Measurements from ENCODE around the gene BIN2. TPM values are rescaled to one million over a fixed set of nuclear protein-coding genes. Genes with fewer than 3 reads are reported as not detected.
"Not testable (repeated sequence)": the region's sequence is repeated elsewhere in the genome, so short reads cannot be mapped to it uniquely, and the experiment has no call there.

The BIN2 gene
- polyA plus RNA-seq, 1 donor from 2014 or later: 93.8 TPM

DNA sequence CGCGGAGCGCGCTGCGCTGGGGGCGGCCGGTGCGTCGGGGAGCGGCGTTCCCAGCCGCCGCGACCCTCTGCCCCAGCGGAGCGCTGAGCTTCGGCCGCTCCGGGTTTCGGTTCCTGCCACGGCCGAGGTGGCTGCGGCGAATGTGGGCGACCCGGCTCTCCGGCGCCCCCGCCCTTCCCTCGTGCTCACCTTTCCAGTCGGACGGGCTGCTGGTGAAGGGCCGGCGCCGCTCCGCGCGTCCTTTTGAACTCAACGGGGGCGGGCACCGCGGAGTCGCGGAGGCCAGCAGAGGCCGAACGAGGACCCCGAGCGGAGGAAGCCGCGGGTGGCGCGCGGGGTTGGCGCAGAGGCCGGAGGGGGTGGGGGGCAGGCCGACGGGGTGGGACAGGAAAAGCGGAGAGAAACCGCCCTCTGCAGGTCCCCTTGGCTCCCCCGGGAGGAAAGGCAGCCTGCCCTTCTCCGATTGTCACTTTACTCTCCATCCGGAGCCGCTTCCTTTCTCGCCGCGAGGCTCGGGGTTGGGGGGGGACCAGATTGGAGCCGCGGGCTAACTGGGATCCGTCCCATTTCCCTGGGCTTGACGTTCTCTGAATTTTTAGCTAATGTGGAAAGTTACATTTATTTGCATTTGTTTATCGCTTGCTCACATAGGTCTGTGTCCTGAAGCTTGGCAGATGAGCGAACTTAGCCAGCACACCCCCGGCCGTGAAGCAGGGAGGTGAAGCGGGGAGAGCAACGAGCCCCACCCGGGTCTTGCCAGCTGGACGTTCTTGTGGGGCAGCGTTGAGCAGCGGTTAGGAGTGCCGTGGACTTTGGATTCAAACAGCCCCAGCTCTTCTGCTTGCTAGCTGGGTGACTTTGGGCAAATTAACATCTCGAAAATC, 53.7 kb downstream of the BIN2 start, which contains the start of gene SMAGP:
TSS of gene SMAGP (minus strand) at position 349 of the 884 bp plus-strand sequence. CDS start 1,137 bp downstream, outside the sequence.
- Mint-ChIP-seq H3K36me3 (peaks cover 7% of the 10 kb centered on the region), H3K4me1 (peaks cover 24 to 31% (median 28%) of the 10 kb centered on the region in 3 donors), H3K27me3 (no peaks in the 10 kb centered on the region), H3K4me3 (peak within 1 kb of the TSS; percentile 93 to 99 (median 96)), H3K9me3 (peaks cover 0 to 2% (median 0%) of the 10 kb centered on the region in 3 donors), H3K27ac (peak within 1 kb of the TSS; percentile 67 to 93 (median 86))

- Mint-ChIP-seq H3K4me3 (peak overlapping the region; percentile 88 to 94 (median 89)), H3K9me3 (peaks cover 0 to 4% (median 0%) of the 10 kb centered on the region in 3 donors), H3K4me1 (peaks cover 28 to 36% (median 33%) of the 10 kb centered on the region in 3 donors), H3K27ac (peak overlapping the region; percentile 67 to 86 (median 85)), H3K27me3 (no peaks in the 10 kb centered on the region), H3K36me3 (peaks cover 11% of the 10 kb centered on the region)
Observed at GRCh38 chr12:51269174-51270066, 54.6 kb downstream of the BIN2 start.

- peaks cover 11% of the 10 kb centered on the region for H3K36me3 Mint-ChIP-seq
- H3K4me3 Mint-ChIP-seq: peak overlapping the region in 2 of 4 donors; percentile 27 to 39
- peak overlapping the region in 2 of 3 donors; percentile 12 to 61 for H3K27ac Mint-ChIP-seq
- peaks cover 27 to 30% (median 27%) of the 10 kb centered on the region in 3 donors for H3K4me1 Mint-ChIP-seq
- peaks cover 0 to 4% (median 0%) of the 10 kb centered on the region in 3 donors for H3K9me3 Mint-ChIP-seq
- H3K27me3 Mint-ChIP-seq: no peaks in the 10 kb centered on the region
Observed at GRCh38 chr12:51265024-51265423, 59.0 kb downstream of the BIN2 start.

GRCh38 chr12:51264297-51264696, 59.7 kb downstream of the BIN2 start:
- Mint-ChIP-seq H3K9me3 (peaks cover 0 to 4% (median 0%) of the 10 kb centered on the region in 3 donors), H3K27me3 (no peaks in the 10 kb centered on the region), H3K36me3 (peaks cover 11% of the 10 kb centered on the region), H3K27ac (no peak overlapping the region), H3K4me1 (peaks cover 26 to 27% (median 26%) of the 10 kb centered on the region in 3 donors), H3K4me3 (peak overlapping the region in 1 of 4 donors; percentile 14)

- Mint-ChIP-seq H3K4me3 (no peak overlapping the region), H3K4me1 (peaks cover 20 to 22% (median 21%) of the 10 kb centered on the region in 3 donors), H3K27ac (peak overlapping the region in 1 of 3 donors; percentile 57), H3K36me3 (peaks cover 11% of the 10 kb centered on the region), H3K27me3 (no peaks in the 10 kb centered on the region), H3K9me3 (peaks cover 0 to 4% (median 0%) of the 10 kb centered on the region in 3 donors)
Observed at GRCh38 chr12:51263341-51263740, 60.6 kb downstream of the BIN2 start.

GRCh38 chr12:51262758-51263177, 61.2 kb downstream of the BIN2 start:
- H3K4me3 Mint-ChIP-seq: no peak overlapping the region
- no peaks in the 10 kb centered on the region for H3K27me3 Mint-ChIP-seq
- peaks cover 0 to 4% (median 0%) of the 10 kb centered on the region in 3 donors for H3K9me3 Mint-ChIP-seq
- peaks cover 11% of the 10 kb centered on the region for H3K36me3 Mint-ChIP-seq
- H3K27ac Mint-ChIP-seq: no peak overlapping the region
- peaks cover 16 to 22% (median 19%) of the 10 kb centered on the region in 3 donors for H3K4me1 Mint-ChIP-seq

GRCh38 chr12:51259600-51259999, 64.4 kb downstream of the BIN2 start:
- peaks cover 10 to 13% (median 13%) of the 10 kb centered on the region in 3 donors for H3K4me1 Mint-ChIP-seq
- H3K36me3 Mint-ChIP-seq, H3K4me3 Mint-ChIP-seq, H3K27ac Mint-ChIP-seq, H3K9me3 Mint-ChIP-seq, H3K27me3 Mint-ChIP-seq: not testable (repeated sequence)

DNA sequence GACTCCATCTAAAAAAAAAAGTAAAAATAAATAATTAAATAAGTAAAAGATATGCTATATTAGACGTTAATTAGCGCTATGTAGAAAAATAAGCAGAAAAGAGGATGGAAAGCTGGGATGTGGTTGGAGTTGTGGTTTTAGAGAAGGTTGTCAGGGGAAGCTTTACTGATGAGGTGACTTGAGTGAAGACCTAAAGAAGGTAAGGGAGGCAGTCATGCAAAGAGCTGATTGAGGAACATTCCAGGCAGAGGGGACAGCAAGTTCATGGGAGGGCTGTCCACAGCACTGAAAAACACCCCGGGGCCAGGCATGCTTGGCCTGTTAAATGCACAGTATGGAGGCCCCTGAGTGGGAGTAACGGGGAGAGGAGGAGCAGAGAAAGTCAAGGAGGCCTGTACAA, 69.4 kb downstream of the BIN2 start:
- Mint-ChIP-seq H3K27ac (no peak overlapping the region), H3K27me3 (no peaks in the 10 kb centered on the region), H3K4me1 (peaks cover 8 to 14% (median 13%) of the 10 kb centered on the region in 3 donors), H3K9me3 (no peaks in the 10 kb centered on the region), H3K36me3 (peaks cover 3% of the 10 kb centered on the region), H3K4me3 (no peak overlapping the region)

- no peak overlapping the region for H3K4me3 Mint-ChIP-seq
- H3K4me1 Mint-ChIP-seq: peaks cover 8 to 13% (median 12%) of the 10 kb centered on the region in 3 donors
- H3K27me3 Mint-ChIP-seq: no peaks in the 10 kb centered on the region
- peak overlapping the region in 1 of 3 donors; percentile 8 for H3K27ac Mint-ChIP-seq
- H3K9me3 Mint-ChIP-seq: no peaks in the 10 kb centered on the region
- peaks cover 3% of the 10 kb centered on the region for H3K36me3 Mint-ChIP-seq
Observed at GRCh38 chr12:51253276-51253675, 70.7 kb downstream of the BIN2 start.

GRCh38 chr12:51247523-51248206, 76.3 kb downstream of the BIN2 start:
- H3K36me3 Mint-ChIP-seq: peaks cover 2% of the 10 kb centered on the region

GRCh38 chr12:51246254-51246853, 77.6 kb downstream of the BIN2 start:
- peak overlapping the region in 3 of 4 donors; percentile 19 to 78 (median 54) for H3K4me3 Mint-ChIP-seq
- H3K27ac Mint-ChIP-seq: peak overlapping the region; percentile 10 to 76 (median 73)
- peaks cover 26 to 40% (median 36%) of the 10 kb centered on the region in 3 donors for H3K4me1 Mint-ChIP-seq
- H3K36me3 Mint-ChIP-seq: peaks cover 4% of the 10 kb centered on the region
- H3K9me3 Mint-ChIP-seq: no peaks in the 10 kb centered on the region
- H3K27me3 Mint-ChIP-seq: no peaks in the 10 kb centered on the region

More at GRCh38 chr12:51247523-51248206, 76.3 kb downstream of the BIN2 start:
- Mint-ChIP-seq H3K4me3 (peak overlapping the region in 1 of 4 donors; percentile 72), H3K27me3 (no peaks in the 10 kb centered on the region), H3K9me3 (no peaks in the 10 kb centered on the region), H3K4me1 (peaks cover 22 to 36% (median 34%) of the 10 kb centered on the region in 3 donors), H3K27ac (peak overlapping the region; percentile 10 to 76 (median 59))

DNA sequence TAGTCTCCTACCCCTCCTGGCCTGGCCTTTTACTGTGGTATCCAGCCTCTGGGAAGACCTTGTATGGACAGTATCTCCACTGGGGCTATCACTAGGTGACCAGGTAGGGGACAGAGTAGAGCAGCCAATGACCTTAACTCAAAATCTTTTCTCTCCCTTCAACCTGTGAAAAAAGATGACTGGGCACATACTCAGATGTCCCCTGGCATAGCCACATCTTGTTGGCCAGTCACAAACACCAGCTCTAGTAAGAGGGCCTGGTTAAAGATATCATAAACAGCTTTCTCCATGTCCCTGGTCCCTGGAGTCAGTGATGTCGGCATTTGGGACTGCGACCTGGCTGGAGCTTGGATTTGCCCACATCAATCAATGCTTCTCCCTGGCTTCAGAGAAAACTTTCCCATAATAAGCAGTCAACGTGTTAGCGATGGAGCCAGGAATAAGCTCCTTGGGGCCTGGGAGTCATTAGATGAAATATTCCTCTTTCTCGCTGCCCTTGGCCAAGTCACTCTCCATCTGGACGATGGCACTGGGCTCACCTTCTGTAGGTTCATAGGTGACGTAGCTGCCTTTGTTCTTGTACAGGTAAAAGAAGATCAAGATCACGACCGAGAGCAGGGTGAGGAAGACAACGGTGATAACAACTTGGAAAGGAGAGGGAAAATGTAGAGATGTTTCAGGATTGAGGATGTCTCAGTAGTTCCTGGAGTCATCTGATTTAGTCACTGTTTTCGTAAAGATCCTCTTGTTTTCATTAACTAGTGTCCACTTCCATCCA, 78.3 kb downstream of the BIN2 start:
- Mint-ChIP-seq H3K36me3 (peaks cover 4% of the 10 kb centered on the region), H3K4me1 (peaks cover 31 to 40% (median 39%) of the 10 kb centered on the region in 3 donors), H3K4me3 (peak overlapping the region in 2 of 4 donors; percentile 1 to 54), H3K9me3 (no peaks in the 10 kb centered on the region), H3K27me3 (no peaks in the 10 kb centered on the region), H3K27ac (peak overlapping the region; percentile 14 to 76 (median 73))

DNA sequence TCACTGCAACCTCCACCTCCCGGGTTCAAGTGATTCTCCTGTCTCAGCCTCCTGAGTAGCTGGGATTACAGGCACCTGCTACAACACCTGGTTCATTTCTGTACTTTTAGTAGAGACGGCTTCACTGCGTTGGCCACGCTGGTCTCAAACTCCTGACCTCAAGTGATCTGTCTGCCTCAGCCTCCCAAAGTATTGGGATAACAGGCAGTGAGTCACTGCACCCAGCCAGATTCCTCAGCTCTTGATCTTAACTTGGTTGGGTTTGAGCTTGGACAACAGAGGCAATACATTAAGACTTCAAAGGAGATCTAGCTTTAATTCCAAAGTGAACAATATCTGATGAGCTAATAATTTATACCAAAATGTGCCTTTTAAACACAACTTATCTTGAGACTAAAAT, 79.7 kb downstream of the BIN2 start:
- H3K27ac Mint-ChIP-seq: peak overlapping the region; percentile 10 to 82 (median 76)
- H3K27me3 Mint-ChIP-seq: no peaks in the 10 kb centered on the region
- H3K4me1 Mint-ChIP-seq: peaks cover 41 to 50% (median 42%) of the 10 kb centered on the region in 3 donors
- peak overlapping the region in 1 of 4 donors; percentile 38 for H3K4me3 Mint-ChIP-seq
- H3K9me3 Mint-ChIP-seq: no peaks in the 10 kb centered on the region
- H3K36me3 Mint-ChIP-seq: peaks cover 6% of the 10 kb centered on the region
